GM18868 (cell line): Measurements from ENCODE around the gene RAB11A.

Source experiments
- ATAC-seq: cut with Tn5 transposase; IDR thresholded peaks from one replicate; pipeline ENCODE4 v1.9.1; 2021; ENCODE audit warnings: mild to moderate bottlenecking, moderate library complexity; ENCODE audit not compliant: unreplicated experiment

Gene RAB11A

DNA sequence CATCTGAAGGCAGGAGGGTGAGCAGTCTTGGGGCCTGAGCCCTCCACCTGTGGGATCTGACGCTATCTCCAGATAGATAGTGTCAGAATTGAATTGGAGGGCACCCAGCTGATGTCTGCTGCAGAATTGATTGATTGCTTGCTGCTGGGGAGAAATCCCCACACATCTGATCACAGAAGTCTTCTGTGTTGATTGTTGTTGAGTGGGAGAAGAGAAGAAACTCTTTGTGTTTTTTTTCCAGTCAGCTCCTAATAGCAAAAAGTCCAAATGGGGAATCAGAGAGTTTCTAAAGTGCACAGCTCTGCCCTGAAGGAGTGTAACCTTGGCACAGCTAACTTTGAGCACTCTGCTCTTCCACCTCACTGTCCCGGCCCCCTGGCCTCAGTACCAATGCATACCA, 66.1 kb downstream of the RAB11A start:
- no peak for ATAC-seq

DNA sequence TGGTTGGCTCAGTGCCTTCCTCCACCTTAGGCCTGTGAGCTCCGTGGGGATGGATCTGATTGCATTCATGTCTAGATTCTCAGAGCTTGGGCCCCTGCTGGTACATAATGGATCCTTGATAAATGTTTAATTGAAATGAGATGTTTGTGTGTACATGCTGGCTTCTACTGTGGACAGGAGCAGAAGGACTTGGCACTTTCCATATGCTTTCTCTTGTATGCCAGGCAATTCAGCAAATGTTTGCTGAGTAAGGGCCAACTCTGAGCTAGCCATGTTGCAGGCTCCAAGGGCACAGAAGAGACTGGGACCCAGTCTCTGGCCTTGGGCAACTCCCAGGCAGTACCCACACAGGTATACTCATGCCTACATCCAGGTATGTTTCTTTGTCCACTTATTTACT, 67.0 kb downstream of the RAB11A start:
- ATAC-seq = no peak

DNA sequence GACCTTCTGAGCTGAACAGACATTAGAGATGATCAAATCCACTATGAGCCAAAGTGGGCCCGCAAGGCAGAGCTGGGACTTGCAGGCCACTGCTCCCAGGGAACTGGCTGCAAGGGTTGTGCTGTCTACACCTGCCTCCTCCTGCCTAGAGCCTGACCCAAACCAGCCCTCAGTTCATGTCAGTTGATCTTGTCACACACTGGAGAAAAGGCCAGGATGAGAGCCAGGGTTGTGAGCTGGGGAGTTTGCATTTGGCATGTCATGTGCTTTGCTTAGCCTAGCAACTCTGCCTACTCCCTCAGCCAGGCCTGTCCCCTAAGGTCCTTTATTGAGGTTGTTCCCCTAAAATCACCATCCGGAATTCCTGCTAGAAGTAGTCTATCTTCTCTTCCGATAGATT, 67.8 kb downstream of the RAB11A start:
- no peak for ATAC-seq

DNA sequence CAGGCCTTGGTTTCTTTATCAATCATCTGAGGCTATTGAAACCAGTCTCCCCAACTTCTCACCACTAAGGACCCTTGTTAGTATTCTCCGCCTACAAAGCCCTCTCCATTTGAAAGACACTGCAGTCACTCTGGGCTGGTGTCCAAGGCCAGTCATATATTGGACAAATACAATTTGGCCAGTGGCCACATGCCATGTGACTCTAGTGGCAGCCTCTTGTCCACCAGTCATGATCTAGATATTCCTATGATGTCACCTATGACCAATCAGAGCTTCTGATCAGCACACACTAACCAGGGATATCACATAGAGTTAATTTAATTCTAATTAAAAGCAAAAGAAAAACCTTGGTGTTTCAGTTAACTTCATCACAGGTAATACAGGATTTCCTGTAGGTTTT, 68.2 kb downstream of the RAB11A start:
- ATAC-seq = no peak

DNA sequence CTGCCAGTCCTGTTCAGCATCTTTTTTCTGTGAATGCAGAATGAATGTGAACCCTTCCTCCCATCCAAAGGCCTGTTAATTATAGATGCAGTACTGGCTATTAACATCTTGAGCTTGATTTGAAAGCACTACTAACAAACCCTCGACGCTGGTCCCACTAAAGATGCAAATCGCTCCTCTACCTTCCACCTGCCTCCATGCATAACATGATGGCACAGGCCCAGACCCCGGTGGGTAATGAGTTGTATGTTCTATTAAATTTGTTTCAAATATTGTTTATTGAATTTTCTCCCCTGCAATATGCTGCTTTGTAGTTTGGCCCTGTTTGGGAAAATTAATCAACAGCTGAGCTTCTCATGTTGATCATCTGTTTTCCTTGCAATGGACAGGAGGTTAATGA, 69.3 kb downstream of the RAB11A start:
- ATAC-seq = no peak

DNA sequence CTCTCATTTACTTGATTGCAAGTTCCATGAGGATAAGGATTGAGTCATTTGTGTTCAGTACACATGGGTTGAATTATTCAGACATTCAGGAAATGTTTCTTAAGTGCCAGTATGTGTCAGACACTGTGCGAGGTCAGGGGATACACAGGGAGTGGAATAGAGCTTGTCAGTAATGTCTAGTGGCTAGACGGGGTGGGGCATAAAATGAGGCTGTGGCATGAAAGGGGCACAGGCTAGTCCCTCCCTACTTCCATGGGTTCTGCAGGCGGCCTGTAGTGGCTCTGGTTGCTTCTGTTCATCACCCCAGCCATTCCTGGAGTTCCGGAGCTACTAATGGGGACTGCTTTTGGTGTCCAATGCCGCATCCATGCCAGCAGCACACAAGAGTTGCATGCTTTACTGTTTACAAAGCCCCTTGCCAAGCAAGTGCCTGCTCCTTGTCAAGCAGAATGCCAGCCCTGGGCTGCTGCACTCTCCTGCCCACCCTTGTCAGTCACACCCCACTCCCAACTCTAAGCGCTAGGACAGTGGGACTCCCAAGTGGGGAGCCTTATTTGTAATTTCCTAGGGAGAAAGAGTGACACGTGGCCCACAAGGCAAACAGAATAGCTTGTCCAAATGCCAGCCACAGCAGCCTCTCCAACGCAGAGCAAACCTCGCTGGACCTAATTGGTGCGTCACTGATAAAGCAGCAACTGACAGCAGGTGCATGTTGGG, 70.8 kb downstream of the RAB11A start:
- ATAC-seq = no peak

DNA sequence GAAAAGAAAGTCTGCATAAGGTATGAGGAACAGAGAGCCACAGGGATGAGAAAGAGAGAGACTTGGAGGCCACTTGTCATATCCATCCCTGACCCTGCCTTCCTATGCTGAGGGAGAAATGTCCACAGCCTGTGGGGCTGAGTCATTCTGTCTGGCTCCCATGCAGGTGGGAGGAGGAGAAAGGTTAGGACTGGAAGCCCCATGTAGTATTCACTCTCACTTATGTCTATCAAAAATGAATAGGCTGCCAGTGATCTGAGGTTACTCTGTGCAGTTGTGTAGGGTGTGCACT, 71.3 kb downstream of the RAB11A start:
- no peak for ATAC-seq
